ENCODE results near the gene LIPK. TPM values are rescaled to one million over a fixed set of nuclear protein-coding genes. Genes with fewer than 3 reads are reported as not detected.

Gene LIPK
- total RNA-seq, 1 donor from 2014 or later, result not detected

- no peak for TF ChIP-seq CTCF (IDR thresholded peaks at IDR 0.05)
- no peak for ATAC-seq
- intact Hi-C loops (cut with DNase I), result no loop called here
- H3K27me3 ChIP-seq, result no peaks in the 10 kb centered on the region
- no peak overlapping the region for H3K4me3 ChIP-seq
- H3K9me3 ChIP-seq, result no peaks in the 10 kb centered on the region
- no peaks in the 10 kb centered on the region for H3K4me1 ChIP-seq
- DNase-seq, result no peak
- no peaks in the 10 kb centered on the region for H3K36me3 ChIP-seq
- no peak overlapping the region for H3K27ac ChIP-seq
Observed at GRCh38 chr10:88676283-88677060, 29.6 kb upstream of the LIPK start.

GRCh38 chr10:88680958-88681357, 25.1 kb upstream of the LIPK start:
- Histone ChIP-seq H3K4me1 (no peaks in the 10 kb centered on the region), H3K4me3 (no peak overlapping the region), H3K27ac (no peak overlapping the region), H3K36me3 (no peaks in the 10 kb centered on the region), H3K9me3 (no peaks in the 10 kb centered on the region), H3K27me3 (no peaks in the 10 kb centered on the region)
- TF ChIP-seq CTCF (IDR thresholded peaks at IDR 0.05), result no peak
- intact Hi-C loops (cut with DNase I), result no loop called here
- ATAC-seq (no peak), DNase-seq (no peak)

GRCh38 chr10:88682491-88682890, 23.6 kb upstream of the LIPK start:
- ATAC-seq, result no peak
- Histone ChIP-seq H3K36me3 (no peaks in the 10 kb centered on the region), H3K4me3 (no peak overlapping the region), H3K27ac (no peak overlapping the region), H3K9me3 (no peaks in the 10 kb centered on the region), H3K27me3 (no peaks in the 10 kb centered on the region), H3K4me1 (no peaks in the 10 kb centered on the region)
- TF ChIP-seq CTCF (IDR thresholded peaks at IDR 0.05), result no peak
- DNase-seq, result no peak
- intact Hi-C loops (cut with DNase I), result no loop called here

GRCh38 chr10:88687853-88688467, 18.1 kb upstream of the LIPK start:
- peak; percentile 52 for ATAC-seq
- Histone ChIP-seq H3K27me3 (no peaks in the 10 kb centered on the region), H3K4me1 (no peaks in the 10 kb centered on the region), H3K4me3 (no peak overlapping the region), H3K36me3 (no peaks in the 10 kb centered on the region), H3K9me3 (no peaks in the 10 kb centered on the region), H3K27ac (no peak overlapping the region)
- peak; percentile 77 for TF ChIP-seq CTCF (IDR thresholded peaks at IDR 0.05)
- intact Hi-C loops (cut with DNase I), result no loop called here
- no peak for DNase-seq

- ATAC-seq, result no peak
- no peak for DNase-seq
- H3K27ac ChIP-seq, result no peak overlapping the region
- H3K4me1 ChIP-seq, result no peaks in the 10 kb centered on the region
- intact Hi-C loops (cut with DNase I), result no loop called here
- H3K9me3 ChIP-seq, result no peaks in the 10 kb centered on the region
- no peak for TF ChIP-seq CTCF (IDR thresholded peaks at IDR 0.05)
- no peaks in the 10 kb centered on the region for H3K27me3 ChIP-seq
- no peaks in the 10 kb centered on the region for H3K36me3 ChIP-seq
- H3K4me3 ChIP-seq, result no peak overlapping the region
Observed at GRCh38 chr10:88689366-88689765, 16.7 kb upstream of the LIPK start.

All from upper lobe of right lung (tissue), 1 donor.